ENCODE data around the gene CPOX.

- TF ChIP-seq, protein P1, sequence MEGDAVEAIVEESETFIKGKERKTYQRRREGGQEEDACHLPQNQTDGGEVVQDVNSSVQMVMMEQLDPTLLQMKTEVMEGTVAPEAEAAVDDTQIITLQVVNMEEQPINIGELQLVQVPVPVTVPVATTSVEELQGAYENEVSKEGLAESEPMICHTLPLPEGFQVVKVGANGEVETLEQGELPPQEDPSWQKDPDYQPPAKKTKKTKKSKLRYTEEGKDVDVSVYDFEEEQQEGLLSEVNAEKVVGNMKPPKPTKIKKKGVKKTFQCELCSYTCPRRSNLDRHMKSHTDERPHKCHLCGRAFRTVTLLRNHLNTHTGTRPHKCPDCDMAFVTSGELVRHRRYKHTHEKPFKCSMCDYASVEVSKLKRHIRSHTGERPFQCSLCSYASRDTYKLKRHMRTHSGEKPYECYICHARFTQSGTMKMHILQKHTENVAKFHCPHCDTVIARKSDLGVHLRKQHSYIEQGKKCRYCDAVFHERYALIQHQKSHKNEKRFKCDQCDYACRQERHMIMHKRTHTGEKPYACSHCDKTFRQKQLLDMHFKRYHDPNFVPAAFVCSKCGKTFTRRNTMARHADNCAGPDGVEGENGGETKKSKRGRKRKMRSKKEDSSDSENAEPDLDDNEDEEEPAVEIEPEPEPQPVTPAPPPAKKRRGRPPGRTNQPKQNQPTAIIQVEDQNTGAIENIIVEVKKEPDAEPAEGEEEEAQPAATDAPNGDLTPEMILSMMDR (IDR thresholded peaks at IDR 0.05): no peak
- no peak for TF ChIP-seq POLR2A (IDR thresholded peaks at IDR 0.05; ENCODE audit: low read depth)
- no peak for TF ChIP-seq POLR2AphosphoS5 (IDR thresholded peaks at IDR 0.05)
- no peak for TF ChIP-seq EP300 (IDR thresholded peaks at IDR 0.05)
Observed at GRCh38 chr3:98552232-98553020, 41.0 kb downstream of the CPOX start.
